CD4-positive, alpha-beta T cell treated with Interleukin-4 for 1 hour (primary cell): ENCODE results near the gene TSFM.

Experiments used
- DNase-seq, 2 donors: peaks; one replicate each; pipeline ENCODE4 v3.0.0-alpha.2; 2020 to 2022

The TSFM gene

DNA sequence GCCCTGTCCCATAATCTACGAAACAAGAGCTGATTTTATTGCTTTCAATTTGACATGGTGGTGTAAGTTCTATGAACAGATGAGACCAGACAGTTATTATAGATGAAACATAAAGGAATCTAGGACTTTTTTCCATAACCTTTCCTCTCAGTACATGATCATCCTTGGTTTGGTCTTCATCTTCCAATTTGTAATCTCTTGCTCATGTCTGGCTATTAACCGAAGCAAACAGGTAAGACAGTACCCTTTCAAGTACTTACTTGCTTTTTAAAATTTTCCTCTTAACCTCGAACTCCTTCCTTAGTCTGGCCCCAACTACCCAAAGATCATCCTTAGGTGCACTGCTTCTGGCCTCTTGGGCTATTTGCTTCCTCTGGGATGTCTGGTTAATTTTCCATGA lies 36.6 kb upstream of the TSFM start:
- DNase-seq: no peak

DNA sequence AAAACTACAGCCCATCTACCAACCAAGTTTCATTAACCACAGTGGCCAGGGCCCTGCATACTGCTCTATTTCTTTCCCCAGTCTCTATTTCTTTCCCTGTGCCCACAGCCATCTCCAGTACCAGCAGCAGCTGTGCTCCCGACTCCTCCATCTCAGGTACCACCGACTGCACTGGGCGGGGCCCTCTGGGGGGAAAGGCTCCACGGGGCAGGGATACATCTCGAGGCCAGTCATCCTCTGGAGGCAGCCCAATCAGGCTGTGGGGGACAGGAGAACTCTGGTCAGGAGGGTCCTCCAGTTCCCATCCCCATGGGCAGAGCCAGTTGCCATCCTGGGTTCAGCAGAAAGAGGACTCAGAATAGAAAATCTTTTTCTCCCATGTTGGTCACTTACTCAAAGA lies 33.5 kb upstream of the TSFM start:
- no peak for DNase-seq

DNA sequence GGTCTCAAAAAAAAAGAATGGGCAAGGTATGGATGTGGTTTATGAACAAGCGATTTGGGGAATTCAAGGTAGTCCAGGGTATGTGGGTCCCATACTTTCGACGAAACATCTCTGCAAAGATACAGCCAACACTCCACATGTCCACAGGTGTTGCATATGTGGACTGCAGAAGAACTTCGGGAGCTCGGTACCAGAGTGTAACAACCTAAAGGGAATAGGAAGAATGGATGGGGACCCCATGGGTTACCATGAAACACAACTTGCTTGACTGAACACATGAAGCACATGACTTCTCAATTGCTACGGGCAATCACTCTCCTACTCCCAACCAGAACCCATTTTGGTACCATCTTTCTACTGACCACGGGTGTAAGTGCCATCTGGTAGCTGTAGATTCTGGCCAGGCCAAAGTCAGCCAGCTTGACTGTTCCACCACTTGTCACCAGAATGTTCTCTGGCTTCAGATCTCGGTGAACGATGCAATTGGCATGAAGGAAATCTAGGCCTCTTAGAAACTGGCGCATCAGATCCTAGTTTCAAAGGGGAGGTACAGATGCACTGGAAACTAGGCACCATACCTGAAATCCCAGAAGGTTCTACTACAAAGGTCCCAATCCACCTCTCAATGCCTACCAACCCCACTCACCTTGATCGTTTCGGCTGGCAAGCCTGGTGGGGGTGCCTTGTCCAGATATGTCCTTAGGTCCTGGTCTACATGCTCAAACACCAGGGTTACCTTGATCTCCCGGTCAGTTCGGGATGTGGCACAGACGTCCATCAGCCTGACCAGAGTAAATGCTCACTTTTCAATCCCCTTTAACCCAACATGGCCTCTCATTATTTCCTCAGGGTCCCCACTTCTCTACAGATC lies 31.8 kb upstream of the TSFM start:
- no peak for DNase-seq

DNA sequence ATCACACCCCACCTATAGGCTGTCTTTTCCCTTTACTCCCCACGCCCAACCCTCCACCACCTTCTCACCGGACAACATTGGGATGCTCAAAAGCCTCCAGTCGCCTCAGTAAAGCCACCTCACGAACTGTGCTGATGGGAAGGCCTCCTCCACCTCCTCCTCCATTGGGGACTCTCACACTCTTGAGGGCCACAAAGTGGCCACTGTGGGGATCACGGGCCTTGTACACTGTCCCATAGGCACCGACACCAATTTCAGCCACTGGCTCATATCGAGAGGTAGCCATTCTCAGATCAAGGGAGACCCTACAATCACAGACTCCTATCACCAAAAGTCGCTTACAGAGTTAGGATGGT lies 31.2 kb upstream of the TSFM start:
- no peak for DNase-seq

DNA sequence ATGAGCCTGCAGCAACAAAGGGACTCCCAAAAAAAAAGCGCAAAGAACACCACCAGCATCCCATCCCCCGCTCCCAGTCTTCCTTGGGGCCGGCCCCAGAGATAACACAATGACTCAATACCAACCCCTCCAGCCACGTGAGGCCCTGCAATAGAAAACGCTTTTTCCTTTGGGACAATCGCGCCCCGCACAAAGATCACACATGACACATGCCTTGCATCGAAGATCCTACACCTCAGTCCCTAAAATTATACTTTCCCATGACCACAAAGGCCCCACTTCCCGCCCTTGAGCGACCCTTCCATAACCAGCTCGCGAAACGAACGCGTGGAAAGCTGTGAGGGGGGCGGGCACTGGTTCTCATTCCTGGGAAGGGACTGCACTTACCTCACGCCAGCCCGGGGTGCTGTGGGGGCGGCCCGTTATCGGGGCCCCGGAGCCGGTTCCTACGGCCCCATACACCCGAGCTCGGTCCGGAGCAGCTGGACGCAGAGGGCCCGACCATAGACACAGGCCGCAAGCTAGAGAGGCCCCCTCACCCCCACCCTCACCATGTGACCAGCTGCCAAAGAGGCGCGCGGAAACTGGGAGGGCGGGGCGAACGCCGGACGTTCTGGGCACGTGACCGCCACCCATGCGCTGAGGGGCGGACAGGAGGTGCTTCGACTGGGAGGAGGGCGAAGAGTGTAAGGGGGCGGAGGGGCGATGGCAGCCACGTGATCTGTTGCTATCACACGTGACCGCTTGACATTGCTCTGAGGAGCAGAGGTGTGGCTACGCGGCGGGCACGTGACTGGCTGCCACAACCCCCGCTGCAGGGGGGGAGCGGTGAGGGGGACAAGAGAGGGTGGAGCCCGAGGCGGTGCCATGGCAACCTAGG lies 30.6 kb upstream of the TSFM start, which contains the start of gene CDK4:
TSS of gene CDK4 (minus strand) at position 523 of the 880 bp plus-strand sequence. CDS start 593 bp downstream, outside the sequence.
- DNase-seq: peak; percentile 100

DNA sequence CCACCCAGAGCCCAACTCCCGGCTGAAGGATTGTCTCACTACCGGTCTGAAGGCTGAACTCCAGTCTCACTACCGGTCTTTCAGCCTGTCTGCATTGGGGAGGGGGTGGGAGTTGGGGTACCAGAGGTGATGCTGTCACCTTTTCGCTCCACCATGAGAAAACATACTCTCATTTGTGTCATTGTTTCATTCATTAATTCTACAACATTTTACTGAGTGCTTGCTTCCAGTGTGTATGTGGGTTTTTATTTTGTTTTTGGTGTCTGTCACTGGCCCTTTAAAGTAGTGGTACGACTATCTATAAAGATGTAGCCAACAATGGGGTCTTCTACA lies 30.0 kb upstream of the TSFM start:
- no peak for DNase-seq

DNA sequence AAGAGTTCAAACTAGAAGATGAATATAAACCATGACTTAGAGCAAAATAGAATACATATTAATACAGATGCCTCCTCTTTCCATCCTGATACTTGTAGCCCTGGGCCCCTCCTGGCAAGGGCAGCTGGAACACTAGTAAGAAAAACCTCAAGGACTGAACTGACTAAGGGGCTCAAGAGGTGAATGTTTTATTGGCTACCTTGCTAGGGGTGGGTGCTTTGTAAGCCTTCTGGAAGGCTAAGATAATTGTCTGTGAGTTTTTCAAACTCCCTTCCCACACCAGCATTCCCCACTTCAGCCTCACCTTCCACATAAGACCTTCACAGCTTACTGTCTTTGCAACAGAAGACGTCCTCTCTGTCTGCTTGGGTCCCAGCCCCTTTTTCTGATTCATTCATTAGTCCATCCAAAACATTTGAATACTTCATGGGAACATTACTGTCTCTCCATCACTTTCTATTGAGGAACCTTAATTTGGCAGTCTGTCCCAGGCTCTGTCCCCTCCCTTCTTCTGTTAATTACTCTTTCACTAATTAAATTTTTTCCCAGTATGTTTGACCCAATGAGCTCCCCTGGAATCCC lies 28.7 kb upstream of the TSFM start:
- DNase-seq: no peak

DNA sequence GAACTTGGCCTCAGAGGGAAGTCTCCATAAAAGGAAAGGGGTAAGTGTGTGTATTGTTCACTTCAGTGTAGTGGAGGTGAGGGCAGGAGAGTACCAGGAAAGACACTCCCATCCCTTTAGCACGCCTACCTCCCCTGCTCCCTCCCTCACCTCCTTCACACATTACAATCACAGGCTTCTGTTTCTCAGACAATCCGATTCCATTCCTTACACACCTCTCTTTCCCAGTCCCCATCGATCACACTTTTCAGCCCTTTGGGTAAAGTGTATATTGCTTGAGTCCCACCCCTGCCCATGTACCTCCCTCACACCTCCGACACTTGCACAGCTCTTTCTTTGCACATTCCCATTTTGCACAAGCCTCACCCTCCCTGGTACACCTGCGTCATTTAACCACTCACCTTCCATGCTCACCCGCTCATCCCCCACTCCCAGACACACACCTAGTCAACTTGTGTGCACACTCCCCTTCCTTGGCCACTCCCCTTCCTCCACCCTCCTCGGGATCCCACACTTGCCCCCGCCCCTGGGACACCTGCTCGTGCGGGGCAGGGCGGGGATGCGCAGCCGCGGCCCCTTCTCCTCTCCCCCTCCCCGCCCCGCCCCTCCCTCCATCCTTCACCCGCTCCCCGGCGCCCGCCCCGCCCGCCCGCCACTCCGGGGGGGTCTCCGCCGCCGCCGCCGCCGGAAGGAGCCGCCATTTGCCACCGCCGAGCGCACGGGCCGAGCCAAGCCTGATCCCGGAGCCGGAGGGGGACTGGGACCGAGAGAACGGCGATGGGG lies 28.0 kb upstream of the TSFM start, which contains the start of gene MARCHF9:
TSS of gene MARCHF9 (plus strand) at position 693 of the 783 bp plus-strand sequence. CDS start 426 bp downstream, outside the sequence.
- peak; percentile 91 to 94 for DNase-seq

DNA sequence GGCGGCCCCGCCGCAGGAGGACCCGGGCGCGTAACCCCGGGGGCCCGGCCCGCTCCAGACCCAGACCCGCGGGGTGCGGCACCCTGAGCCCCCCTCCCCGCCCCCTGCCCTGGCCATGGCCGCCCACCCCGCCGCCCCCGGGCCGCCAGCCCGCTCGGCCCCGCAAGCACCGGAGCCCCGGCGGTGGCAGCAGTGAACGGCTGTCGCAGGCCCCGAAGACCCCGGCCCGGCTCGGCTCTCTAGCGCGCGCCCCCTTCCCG lies 27.5 kb upstream of the TSFM start:
- DNase-seq: no peak

DNA sequence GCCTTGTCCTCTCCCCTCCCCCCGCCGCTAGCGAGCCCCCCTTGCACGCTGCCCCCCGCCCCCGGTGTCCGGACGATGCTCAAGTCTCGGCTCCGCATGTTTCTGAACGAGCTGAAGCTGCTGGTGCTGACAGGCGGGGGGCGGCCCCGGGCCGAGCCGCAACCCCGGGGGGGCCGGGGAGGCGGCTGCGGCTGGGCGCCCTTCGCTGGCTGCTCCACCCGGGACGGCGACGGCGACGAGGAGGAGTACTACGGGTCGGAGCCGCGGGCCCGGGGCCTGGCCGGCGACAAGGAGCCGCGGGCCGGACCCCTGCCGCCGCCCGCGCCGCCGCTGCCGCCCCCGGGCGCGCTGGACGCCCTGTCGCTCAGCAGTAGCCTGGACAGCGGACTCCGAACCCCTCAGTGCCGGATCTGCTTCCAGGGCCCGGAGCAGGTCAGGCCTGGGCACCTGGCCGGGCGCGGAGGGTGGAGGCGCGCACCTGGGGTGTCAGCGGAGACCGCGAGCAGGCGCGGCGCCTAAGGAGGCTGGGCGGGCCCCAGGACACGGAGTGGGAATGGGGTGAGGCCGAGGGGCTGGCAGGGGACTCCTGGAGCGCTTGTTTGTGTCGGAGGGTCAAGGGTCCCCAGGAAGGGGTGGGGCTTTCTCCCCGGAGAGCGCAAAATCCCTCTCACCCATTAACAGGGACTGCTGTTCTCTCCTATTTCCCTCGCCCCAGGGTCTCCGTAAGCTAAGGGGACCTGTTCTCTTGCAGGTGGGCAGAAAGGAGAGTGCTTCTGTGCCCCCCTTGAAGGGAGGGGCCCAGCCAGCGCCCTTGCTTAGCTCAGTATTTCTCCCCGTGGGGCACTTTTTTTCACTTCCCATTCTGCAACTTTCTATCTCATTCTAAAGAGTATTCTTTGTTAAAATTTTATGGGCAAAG lies 26.9 kb upstream of the TSFM start:
- peak; percentile 41 to 45 for DNase-seq

DNA sequence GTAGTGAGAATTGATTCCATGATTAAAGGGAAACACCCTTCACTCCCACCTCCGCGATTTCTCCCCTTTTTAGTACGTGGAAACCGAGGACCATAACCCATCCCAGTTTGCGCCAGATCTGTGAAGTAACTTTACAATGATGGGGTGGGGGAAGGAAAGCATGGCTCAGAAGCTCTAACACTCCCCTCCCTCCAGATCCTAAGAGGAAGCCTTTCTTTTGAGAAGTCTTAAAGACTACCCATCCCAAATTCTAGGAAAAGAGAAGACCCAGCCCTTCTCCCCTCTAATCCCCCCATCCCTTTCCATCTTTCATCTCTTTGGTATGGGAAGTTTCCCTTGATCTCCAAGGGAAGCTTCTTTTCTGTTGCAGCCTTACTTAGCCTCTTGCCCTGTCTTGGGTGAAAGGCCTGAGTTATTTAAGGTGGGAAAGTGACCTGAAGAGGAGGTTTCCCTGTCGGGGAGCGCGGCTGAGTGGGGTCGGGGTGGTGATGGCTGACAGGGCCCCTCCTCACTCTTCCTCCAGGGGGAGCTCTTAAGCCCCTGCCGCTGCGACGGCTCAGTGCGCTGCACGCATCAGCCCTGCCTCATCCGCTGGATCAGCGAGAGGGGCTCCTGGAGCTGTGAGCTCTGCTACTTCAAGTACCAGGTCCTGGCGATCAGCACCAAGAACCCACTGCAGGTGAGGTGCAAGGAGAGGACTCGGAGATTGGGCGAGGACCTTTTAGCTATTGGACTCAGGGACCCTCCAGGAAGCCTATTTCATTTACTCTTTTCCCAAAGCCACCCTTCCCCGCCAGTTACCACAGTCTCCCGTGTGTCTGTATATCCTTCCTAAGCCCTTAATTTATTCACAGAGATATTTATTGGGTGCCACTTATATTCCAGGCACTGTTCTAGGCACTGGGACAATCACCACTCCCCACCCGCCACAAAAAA lies 25.9 kb upstream of the TSFM start:
- peak; percentile 75 to 78 for DNase-seq

DNA sequence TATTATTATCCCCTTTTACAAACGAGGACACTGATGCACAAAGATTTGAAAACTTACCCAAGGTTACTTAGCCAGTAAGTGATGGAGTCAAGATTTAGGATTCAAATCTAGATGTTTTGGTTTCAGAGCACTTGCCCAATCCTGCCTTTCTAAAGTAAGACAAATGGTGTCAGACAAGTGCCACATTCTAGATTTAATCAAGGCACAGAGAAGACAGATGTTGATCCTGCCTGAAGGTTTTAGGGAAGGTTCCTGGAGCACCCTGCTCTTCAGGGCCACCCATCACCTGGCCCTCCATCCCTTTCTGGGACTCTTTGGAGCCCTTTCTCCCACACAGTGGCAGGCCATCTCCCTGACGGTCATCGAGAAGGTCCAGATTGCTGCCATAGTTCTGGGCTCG lies 24.8 kb upstream of the TSFM start:
- no peak for DNase-seq

DNA sequence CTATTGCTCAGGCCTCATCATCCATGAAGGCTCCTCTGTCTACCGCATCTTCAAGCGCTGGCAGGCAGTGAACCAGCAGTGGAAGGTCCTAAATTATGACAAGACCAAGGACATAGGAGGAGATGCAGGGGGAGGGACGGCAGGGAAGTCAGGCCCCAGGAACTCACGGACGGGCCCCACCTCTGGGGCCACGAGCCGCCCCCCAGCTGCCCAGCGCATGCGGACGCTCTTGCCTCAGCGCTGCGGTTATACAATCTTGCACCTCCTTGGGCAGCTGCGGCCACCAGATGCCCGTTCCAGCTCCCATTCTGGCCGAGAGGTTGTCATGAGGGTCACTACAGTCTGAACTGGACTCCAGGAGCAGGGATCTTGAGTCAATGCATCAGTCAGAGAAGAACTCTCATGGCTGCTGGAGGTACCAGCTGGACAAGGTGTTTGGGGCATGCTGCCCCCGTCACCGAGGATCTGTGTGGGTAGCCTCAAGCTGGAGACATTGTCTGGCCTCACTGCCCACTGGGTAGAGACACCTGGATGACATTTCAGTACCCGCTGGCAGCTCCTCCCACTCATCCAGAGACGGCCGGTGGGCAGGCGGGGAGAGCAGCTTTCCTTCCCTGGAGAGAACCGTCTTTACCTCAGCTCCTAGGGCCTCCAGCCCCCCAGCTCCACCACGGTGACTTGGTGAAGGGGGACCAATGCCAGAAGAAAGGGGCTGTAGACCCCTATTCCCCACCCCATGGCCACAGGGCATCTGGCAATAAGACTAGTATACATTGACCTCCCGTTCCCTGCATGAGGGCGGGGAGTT lies 23.8 kb upstream of the TSFM start:
- no peak for DNase-seq

DNA sequence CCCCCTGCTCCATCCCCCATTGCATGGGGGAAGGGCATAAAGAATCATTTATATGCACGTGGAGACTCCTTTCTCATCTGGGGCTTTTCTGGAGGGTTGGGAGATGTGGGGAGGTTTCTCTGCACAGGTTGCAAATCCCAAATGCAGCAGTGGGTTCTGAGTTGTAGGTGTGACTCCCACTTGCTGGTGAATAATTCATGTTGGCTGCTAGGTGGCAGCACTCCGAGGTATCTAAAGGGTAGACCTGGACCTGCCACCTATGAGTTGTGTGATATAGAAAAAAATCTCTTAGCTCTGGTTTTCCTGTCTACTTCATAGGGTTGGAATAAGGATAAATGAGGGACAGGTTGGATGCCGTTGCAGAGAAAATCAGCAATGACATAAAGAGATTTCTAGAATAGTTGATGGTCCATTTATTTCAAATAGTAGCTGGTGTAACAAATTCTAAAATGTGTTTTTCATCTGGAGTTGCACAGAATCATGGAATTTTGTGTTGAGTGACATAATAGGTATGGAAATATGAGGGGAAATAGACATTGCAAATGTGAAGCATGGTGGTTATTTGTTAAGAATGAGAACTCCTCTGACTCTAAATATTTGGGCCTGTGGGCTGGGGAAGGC lies 23.1 kb upstream of the TSFM start:
- peak; percentile 54 to 65 for DNase-seq

DNA sequence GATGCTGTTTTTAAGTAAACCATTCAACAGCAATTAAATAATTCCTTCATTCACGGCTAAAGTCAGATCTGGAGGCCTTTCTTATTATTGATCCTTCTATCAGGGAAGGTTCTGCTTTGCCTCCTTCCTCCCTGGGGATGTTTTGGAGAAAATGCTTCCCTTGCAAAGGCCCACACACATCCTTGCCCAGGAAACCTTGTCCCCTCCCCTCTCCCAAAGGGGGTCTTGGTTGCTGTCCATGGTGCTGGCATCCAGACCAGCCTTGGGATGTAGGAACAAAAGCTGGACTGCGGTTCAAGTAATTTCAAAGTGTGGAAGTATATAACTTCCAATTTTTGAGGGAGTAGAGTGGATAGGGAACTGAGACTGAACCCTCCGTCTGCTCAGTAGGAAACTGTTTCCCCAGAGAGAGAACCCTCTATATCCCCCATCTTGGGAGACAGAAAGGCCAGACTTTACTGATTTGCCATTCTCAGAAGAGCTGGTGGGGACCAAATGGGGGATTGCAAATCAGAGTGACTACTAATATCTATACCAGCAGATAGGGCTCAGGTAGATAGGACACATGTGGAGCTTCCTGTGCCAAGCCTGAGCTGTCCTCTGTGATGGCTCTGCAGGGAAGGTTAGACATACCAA lies 22.1 kb upstream of the TSFM start:
- DNase-seq: no peak

DNA sequence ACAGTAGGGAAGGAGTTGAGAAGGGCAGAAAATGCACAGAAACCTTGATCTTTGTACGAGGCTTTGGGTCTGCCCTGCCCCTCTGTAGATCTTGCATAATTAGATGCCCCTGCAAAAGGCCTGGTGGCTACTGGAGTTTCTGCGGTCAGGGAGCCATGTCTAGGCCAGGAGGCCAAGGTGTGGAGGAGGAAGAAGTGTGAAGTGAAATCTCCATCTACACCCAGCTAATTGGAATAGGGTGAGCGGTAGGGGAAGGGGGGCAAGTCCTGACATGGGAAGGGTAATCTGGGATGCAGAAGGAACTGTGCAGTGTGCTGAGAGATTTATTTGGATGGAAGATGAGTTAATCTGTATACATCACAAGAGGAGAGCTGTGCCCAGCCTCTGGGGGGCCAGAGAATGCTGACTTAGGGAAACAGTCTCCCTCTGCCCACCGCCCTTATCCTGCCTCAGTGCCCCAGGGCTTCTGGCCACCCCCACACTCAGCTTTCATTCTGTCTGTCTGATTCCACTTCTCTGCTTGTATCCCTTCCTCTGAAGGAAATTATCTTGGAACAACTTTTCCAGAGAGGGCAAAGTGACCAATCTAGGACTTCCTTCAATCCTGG lies 21.1 kb upstream of the TSFM start:
- DNase-seq: no peak

DNA sequence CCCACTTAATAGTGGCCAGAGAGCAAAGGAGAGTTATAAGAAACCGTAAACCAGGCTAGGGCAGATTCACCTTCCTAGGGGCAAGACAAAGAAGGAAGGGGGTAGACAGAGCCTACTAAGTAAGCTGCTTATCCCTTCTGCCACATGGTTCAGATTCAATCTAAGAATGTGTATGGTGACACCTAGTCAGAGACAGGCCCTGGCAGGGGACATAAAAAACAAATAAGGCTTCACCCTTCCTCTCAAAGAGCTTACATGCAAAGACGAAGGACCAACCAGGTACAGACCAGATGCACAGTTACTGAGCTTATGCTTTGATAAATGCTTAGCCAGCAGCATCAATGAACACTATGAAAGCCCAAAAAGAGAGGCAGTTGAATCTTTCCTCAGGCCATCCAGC lies 20.1 kb upstream of the TSFM start:
- DNase-seq: no peak

DNA sequence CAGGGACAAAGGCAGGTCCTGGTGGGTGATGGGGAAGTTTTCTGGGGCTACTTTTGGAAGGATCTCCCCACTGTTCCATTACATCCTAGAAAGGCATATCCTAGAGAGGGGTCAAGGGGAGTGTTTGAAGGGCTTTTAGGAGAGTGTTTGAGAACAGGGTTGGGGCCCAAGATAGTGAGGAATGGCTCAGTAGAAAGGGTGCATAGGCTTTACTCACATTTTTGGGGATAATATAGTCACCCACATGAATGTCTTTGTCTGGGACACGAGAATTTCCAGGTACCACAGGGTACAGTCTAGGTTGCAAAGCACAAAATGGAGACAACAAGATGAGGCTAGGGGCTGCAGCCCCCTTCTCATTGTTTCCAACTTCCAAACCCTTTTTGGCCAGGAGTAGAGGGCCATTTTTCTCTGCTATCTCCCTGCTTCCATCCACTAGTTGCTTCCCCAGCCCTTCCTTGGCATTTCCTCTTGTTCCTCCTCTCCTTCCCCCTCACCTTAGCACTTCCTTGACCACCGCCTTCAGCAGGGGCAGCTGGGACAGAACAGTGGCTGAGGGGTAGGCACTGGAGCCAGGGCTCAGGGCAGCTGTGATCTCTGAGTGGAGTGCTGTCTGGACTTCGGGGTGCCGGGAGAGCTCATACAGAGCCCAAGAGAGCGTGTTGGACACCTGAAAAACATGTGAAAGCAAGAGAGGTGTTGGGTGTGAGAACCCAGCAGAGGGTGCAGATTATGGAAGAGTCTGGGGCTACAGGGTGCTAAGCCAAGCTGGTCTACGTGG lies 18.5 kb upstream of the TSFM start:
- no peak for DNase-seq
